SK-N-MC (cell line): ENCODE measurements around the gene SPTBN2.

ENCODE experiments used
- EZH2 ChIP-seq: fragments of 200-600 bp; sonication (generic); IDR thresholded peaks from one replicate; pipeline ENCODE4 v1.6.1; 2017; ENCODE audit warnings: antibody characterized with exemption
- FOXP2 ChIP-seq: optimal IDR thresholded peaks from 2 replicates; pipeline ENCODE3; 2011; ENCODE audit warnings: mild to moderate bottlenecking, moderate library complexity; ENCODE audit not compliant: insufficient read depth; ENCODE audit errors: extremely low read length, control extremely low read depth
- POLR2AphosphoS5 ChIP-seq: IDR thresholded peaks from 2 replicates; pipeline ENCODE4 v1.6.1; 2012; ENCODE audit warnings: mild to moderate bottlenecking, low read depth, low read length, borderline replicate concordance

DNA sequence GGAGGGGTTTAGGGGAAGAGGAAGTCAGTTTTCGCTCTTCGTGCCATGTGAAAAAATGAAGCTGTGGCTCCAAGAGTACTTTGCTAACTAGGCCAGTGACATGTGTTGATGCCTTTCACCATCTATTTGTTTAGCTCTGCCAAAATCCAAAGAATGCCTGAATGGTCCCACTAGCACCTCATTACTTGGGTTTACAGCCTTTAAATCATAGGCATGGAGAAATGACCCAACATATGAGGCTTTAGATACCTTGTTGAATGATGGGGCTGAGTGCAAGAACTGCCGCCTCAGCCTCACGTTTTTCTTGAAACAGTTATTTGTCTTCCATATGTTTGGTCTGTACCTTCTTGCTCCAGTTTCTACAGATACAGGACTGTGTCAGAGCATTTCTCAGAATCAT is 82.2 kb downstream of the SPTBN2 start:
- TF ChIP-seq EZH2: no peak
- TF ChIP-seq FOXP2: no peak
- TF ChIP-seq POLR2AphosphoS5: no peak
